Esophagus (tissue), 2 donors: Measurements from ENCODE around the gene FUT8. TPM values are rescaled to one million over a fixed set of nuclear protein-coding genes. Genes with fewer than 3 reads are reported as not detected.
"Not testable (repeated sequence)": the region's sequence is repeated elsewhere in the genome, so short reads cannot be mapped to it uniquely, and the experiment has no call there.

Experiments
- H3K27ac ChIP-seq, 2 donors: one replicate each; pipeline ENCODE4 v1.5.1; 2013; ENCODE audit warnings: low read depth in 2 of 2, mild to moderate bottlenecking in 2 of 2, inconsistent platforms in 1 of 2, low read length in 1 of 2, moderate library complexity in 1 of 2
- H3K27me3 ChIP-seq, 2 donors: one replicate each; pipeline ENCODE4 v1.6.1; 2013; ENCODE audit warnings: low read length in 2 of 2, control low read depth in 1 of 2, mild to moderate bottlenecking in 1 of 2; ENCODE audit not compliant: insufficient read depth in 2 of 2, control insufficient read depth in 1 of 2
- H3K36me3 ChIP-seq, 2 donors: one replicate each; pipeline ENCODE4 v1.6.1; 2013; ENCODE audit warnings: low read length in 1 of 2; ENCODE audit not compliant: control insufficient read depth in 2 of 2, insufficient read depth in 2 of 2
- H3K4me1 ChIP-seq, 2 donors: one replicate each; pipeline ENCODE4 v1.6.1; 2013; ENCODE audit warnings: low read length in 1 of 2; ENCODE audit not compliant: control insufficient read depth in 2 of 2, insufficient read depth in 2 of 2
- H3K4me3 ChIP-seq, 2 donors: one replicate each; pipeline ENCODE4 v1.5.1; 2013; ENCODE audit warnings: low read length in 2 of 2, mild to moderate bottlenecking in 2 of 2, low read depth in 1 of 2, moderate library complexity in 1 of 2
- H3K9me3 ChIP-seq, 2 donors: one replicate each; pipeline ENCODE4 v1.6.1; 2013; ENCODE audit warnings: mild to moderate bottlenecking in 2 of 2, low read depth in 1 of 2, low read length in 1 of 2, moderate library complexity in 1 of 2; ENCODE audit not compliant: control insufficient read depth in 2 of 2, insufficient read depth in 1 of 2
- WGBS, 2 donors: extraction: QIAGEN DNeasy Blood & Tissue Kit; methylation state at CpG; one replicate each; pipeline ENCODE4 v1.1.7; 2013; 5-methylcytosine and 5-hydroxymethylcytosine counted together
- polyA plus RNA-seq, 2 donors: library from polyadenylated mRNA; stranded (reverse); fragments of 200-250 nt; gene quantifications; one replicate each; pipeline ENCODE4 v1.2.3, GENCODE V29; 2013
- donor health status: healthy with polysubstance abuse.
- donor health status: Bipolar disorder and iron deficiency.

Gene FUT8
- polyA plus RNA-seq, 2 donors, result 2.5 to 3.4 TPM

DNA sequence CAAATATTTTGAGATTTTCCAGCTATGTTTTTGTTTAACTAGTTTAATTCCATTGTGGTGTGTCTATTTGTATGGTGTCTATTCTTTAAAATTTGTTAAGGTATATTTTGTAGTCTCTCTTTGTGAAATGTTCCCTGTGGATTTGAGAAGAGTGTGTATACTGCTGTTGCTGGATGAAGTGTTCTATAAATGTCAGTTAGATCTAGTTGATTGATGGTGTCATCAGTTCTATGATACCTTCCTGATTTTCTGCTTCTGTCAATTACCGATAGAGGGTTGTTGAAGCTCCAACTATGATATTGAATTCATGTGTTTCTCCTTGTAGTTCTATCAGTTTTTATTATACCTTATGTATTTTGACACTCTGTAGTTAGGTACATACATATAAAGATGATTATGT is 53.1 kb downstream of the FUT8 start:
- H3K4me3 ChIP-seq, result no peak overlapping the region
- H3K27ac ChIP-seq, result no peak overlapping the region
- no peaks in the 10 kb centered on the region for H3K9me3 ChIP-seq
- WGBS, 2 donors, result 100% methylated on average over 1 of the region's 1 CpG
- no peaks in the 10 kb centered on the region for H3K36me3 ChIP-seq
- peaks cover 0 to 2% of the 10 kb centered on the region in 2 donors for H3K4me1 ChIP-seq
- H3K27me3 ChIP-seq, result no peaks in the 10 kb centered on the region

DNA sequence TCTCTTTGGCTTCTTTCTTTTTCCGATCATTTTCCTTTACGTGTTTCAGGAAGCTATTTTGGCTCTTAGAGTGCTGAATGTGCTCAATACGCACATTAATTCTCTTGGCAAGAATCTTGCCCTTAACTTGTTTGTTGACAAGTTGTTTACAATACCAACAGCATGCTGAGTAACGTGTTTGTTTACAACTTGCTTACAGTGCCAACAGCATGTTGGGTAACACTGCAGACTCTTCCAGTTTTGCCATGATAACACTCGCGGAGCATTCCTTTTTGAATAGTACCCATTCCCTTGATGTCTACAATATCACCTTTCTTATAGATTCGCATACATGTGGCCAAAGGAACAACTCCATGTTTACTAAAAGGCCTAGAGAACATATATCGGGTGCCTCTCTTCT is 55.4 kb downstream of the FUT8 start:
- not testable (repeated sequence) for H3K36me3 ChIP-seq, H3K4me1 ChIP-seq, H3K27ac ChIP-seq, H3K9me3 ChIP-seq, H3K4me3 ChIP-seq, H3K27me3 ChIP-seq
- 89 to 90% methylated on average over 8 of the region's 8 CpGs for WGBS, 2 donors

DNA sequence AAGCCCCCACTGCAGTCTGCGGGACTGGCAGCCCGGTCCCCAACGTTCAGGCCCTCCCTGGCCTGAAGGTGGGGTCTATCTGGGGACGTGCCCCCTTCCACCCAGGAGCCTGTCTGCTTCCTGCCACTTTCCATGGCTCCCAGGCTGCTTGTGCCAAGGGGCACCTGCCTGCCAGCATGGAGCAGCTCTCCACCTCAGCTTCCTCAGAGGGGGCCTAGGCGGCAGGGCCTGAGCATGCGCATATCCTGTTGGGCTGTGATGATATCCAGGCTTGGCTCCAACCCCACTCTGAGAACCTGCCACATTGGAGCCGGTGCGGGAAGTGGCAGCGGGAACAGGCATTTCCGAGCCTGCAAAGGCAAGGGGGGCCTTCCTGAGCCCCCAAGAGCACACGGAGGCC is 57.4 kb downstream of the FUT8 start:
- H3K9me3 ChIP-seq, result no peaks in the 10 kb centered on the region
- 76 to 79% methylated on average over 11 of the region's 11 CpGs for WGBS, 2 donors

DNA sequence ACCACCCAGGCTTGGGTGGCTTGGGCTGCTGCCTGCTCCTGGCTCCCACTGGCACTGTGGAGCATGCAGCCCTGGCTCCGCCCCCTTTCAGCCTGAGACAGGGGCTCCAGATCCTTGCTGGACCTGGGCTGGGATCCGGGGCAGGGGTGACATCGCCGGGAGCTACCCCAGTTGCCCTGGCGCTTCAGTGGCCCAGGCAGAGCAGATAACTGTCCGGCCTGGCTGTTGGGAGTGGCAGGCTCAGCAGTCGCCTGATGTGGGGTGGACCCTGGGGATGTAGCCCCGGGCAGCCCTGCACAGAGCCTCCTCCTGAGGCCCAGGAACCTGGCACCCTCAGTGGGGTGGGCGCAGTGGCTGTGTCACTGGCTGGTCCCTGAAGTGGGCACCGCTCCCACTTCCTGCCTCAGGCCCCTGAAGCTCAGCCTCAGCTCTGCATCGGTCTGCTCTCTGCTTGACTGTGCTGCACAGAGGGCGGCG is 57.9 kb downstream of the FUT8 start:
- no peaks in the 10 kb centered on the region for H3K36me3 ChIP-seq

More for the DNA sequence above, 57.4 kb downstream of the FUT8 start:
- no peak overlapping the region for H3K4me3 ChIP-seq
- no peaks in the 10 kb centered on the region for H3K27me3 ChIP-seq
- no peaks in the 10 kb centered on the region for H3K36me3 ChIP-seq
- peaks cover 0 to 2% of the 10 kb centered on the region in 2 donors for H3K4me1 ChIP-seq
- H3K27ac ChIP-seq, result no peak overlapping the region

DNA sequence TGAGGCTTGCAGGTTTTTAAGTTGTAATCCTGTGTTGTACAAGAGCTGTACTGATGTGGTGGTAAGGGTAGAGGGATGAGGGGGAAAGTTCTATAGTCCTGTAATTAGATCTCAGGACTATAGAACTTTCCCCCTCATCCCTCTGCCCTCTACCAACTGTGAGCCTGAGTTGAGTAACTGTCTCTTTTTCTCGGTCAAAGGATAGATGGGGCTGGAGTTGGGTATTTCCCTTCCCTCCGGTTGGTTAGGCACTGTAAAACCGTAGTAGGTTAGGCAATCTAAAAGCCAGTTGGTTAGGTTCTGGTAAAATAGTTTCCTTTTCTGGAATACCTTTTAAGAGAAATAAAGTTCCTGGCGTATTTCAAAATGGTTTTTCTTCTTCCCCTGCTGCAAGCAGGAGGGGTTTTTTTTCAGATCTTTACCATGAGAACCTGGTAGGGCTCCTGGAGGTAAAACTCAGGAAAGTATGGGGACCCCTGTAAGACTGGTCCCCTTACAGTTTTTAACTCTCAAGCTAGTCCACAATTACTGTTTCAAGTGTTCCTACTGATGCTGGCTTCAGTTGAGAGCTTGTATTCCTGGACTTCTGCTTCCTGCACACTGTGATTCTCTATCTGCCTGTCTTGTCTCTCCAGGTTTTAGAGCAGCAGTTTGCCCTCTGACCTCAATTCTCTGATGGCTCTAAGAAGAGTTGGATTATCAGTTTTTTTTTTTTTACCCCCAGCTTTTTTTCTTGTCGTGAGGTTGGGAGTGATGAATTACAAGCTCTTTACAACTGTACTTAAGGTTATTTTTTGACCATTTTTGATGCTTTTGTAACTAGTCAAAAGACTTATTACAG is 58.7 kb downstream of the FUT8 start:
- no peaks in the 10 kb centered on the region for H3K36me3 ChIP-seq
- H3K9me3 ChIP-seq, result no peaks in the 10 kb centered on the region
- WGBS, 2 donors, result 72 to 73% methylated on average over 5 of the region's 5 CpGs
- peaks cover 0 to 2% of the 10 kb centered on the region in 2 donors for H3K4me1 ChIP-seq
- H3K27me3 ChIP-seq, result no peaks in the 10 kb centered on the region
- H3K4me3 ChIP-seq, result no peak overlapping the region
- H3K27ac ChIP-seq, result no peak overlapping the region

More for the DNA sequence above, 57.9 kb downstream of the FUT8 start:
- Histone ChIP-seq H3K27ac (no peak overlapping the region), H3K9me3 (no peaks in the 10 kb centered on the region), H3K27me3 (no peaks in the 10 kb centered on the region), H3K4me3 (no peak overlapping the region), H3K4me1 (peaks cover 0 to 2% of the 10 kb centered on the region in 2 donors)
- 88 to 92% methylated on average over 12 to 13 of the region's 13 CpGs for WGBS, 2 donors

DNA sequence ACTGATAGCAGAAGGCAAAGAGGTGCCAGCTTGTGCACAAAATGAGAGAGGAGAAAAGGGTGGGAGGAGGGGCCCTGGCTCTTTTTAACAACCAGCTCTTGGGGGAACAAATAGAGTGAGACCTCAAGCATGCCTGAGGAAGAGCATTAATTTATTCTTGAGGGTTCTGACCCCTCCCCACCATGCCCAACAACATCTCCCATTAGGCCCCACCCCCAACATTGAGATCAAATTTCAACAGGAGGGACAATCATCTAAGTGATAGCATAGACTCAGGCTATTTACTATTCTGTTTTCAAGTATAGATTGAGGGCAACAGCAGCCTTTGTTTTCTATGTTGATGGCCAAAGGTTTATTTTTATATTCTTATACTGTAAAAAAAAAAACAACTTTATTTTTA is 59.7 kb downstream of the FUT8 start:
- H3K36me3 ChIP-seq, result no peaks in the 10 kb centered on the region
- H3K4me3 ChIP-seq, result no peak overlapping the region
- H3K9me3 ChIP-seq, result no peaks in the 10 kb centered on the region
- H3K27ac ChIP-seq, result no peak overlapping the region
- H3K4me1 ChIP-seq, result peaks cover 0 to 2% of the 10 kb centered on the region in 2 donors
- no peaks in the 10 kb centered on the region for H3K27me3 ChIP-seq

DNA sequence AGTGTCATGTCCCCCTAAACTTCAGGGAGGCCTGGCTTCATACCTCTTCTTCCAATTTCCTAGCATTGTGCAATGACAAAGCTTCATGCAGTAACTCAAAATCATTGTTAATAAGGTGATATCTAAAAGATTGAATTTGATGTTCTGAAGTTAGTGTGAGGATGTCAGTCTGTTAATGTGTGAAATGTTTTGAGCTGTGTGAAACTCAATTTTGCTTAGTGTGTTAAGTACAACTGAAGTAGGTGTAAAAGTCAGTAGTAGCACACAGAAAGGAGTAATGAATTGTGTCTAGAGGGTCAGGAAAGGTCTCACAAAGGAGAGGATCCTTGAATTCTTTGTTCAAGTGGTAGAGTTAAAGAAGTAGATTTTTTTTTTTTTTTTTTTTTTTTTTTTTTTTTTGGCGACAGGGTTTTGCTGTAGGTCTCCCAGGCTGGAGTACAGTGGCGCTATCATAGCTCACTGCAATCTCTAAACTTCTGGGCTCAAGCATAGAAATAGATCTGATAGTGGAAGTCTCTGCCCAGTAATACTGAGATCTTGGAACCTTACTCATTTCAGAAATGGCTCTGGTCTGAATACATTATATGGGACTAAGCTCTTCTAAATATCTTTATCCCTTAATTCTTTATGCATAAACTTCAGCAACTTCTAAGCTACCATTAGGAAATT is 63.9 kb downstream of the FUT8 start:
- H3K4me1 ChIP-seq, result no peaks in the 10 kb centered on the region
- H3K9me3 ChIP-seq, result no peaks in the 10 kb centered on the region
- H3K4me3 ChIP-seq, result no peak overlapping the region
- H3K27me3 ChIP-seq, result no peaks in the 10 kb centered on the region
- no peak overlapping the region for H3K27ac ChIP-seq
- H3K36me3 ChIP-seq, result no peaks in the 10 kb centered on the region
- WGBS, 2 donors, result 60 to 81% methylated on average over 2 of the region's 2 CpGs

DNA sequence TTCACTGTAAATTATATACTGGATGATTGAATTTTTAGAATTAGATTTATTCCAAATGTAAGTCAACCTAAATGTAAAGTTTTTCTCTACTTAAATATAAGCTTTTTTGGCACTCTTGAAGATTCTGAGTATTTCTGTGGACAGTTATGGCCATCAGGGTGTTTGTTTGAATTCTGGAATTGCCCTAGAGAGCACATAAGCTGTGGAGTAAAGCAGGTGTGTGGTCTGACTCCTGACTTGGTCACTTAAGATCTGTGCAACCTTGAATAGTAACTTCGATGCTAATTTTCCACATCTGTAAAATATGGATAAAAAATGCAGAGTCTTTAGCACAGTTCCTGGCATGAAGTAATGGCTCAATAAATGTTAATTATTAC is 64.4 kb downstream of the FUT8 start:
- H3K4me3 ChIP-seq, result no peak overlapping the region
- no peaks in the 10 kb centered on the region for H3K9me3 ChIP-seq
- no peak overlapping the region for H3K27ac ChIP-seq
- no peaks in the 10 kb centered on the region for H3K27me3 ChIP-seq
- no peaks in the 10 kb centered on the region for H3K4me1 ChIP-seq
- 85 to 93% methylated on average over 1 of the region's 1 CpG for WGBS, 2 donors
- no peaks in the 10 kb centered on the region for H3K36me3 ChIP-seq

DNA sequence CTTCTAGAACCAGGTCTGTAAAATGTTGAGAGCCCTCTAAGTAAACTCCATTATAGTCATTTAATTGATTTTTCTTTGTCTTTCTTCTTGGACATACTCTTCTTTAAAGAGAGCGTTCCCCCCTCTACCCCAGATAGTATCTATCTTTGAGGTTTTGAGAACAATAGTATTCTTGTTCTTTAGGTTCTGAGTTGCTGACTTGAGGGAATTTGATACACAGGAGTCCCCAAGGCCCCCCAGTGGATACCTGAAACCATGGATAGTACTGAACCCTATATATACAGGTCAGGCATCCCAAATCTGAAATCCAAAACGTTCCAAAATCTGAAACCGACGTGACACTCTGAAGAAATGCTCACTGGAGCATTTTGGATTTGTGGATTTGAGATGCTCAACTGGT is 65.5 kb downstream of the FUT8 start:
- Histone ChIP-seq H3K36me3 (no peaks in the 10 kb centered on the region), H3K4me1 (no peaks in the 10 kb centered on the region), H3K9me3 (no peaks in the 10 kb centered on the region), H3K27me3 (no peaks in the 10 kb centered on the region), H3K27ac (no peak overlapping the region), H3K4me3 (no peak overlapping the region)
- 94 to 95% methylated on average over 4 of the region's 4 CpGs for WGBS, 2 donors
